ENCODE measurements around the gene C11orf52. TPM values are rescaled to one million over a fixed set of nuclear protein-coding genes. Genes with fewer than 3 reads are reported as not detected.

The C11orf52 gene
- total and polyA plus RNA-seq, 2 of the 13 experiments (the other 11 are each of a cell fraction or from before 2014, with no cell fraction given): 7.4 to 11.0 TPM

DNA sequence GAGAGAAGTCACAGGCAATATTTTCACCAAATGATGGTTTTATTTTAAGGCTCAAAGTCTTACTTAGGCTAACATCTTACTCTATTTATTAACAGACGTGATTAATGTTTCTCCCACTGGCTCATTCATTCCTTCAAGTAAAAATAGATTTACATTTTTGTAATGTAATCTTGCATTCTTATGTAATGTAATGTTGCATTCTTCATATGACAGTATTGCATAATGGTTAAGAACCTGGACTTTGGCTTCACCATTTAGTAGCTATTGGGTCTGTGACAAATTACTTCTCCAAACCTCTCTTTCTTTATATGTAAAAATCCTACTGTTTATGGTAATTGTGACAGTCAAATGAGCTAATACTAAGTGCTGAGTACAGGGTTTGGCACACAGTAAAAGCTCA lies 15.2 kb downstream of the C11orf52 start (continued):
- TF ChIP-seq, protein P1, sequence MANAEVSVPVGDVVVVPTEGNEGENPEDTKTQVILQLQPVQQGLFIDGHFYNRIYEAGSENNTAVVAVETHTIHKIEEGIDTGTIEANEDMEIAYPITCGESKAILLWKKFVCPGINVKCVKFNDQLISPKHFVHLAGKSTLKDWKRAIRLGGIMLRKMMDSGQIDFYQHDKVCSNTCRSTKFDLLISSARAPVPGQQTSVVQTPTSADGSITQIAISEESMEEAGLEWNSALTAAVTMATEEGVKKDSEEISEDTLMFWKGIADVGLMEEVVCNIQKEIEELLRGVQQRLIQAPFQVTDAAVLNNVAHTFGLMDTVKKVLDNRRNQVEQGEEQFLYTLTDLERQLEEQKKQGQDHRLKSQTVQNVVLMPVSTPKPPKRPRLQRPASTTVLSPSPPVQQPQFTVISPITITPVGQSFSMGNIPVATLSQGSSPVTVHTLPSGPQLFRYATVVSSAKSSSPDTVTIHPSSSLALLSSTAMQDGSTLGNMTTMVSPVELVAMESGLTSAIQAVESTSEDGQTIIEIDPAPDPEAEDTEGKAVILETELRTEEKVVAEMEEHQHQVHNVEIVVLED (CRISPR knock-in tag; IDR thresholded peaks at IDR 0.05; ENCODE audit: borderline replicate concordance): no peak
- no peak for TF ChIP-seq IRF1 (CRISPR knock-in tag; IDR thresholded peaks at IDR 0.05; ENCODE audit: low read depth)

GRCh38 chr11:111934306-111934705 lies 15.6 kb downstream of the C11orf52 start:
- Histone ChIP-seq H3K27ac (ENCODE audit: extremely low read length, insufficient read depth, low read length) (peak overlapping the region; percentile 90), H3K36me3 (replicated peaks in 1 of 2; ENCODE audit: control insufficient read depth in 1 of 2, insufficient read depth in 2 of 2, low read length in 2 of 2) (no peaks in the 10 kb centered on the region), H3K4me1 (ENCODE audit: insufficient read depth, low read length) (peaks cover 60% of the 10 kb centered on the region), H3K9me3 (ENCODE audit: low read length) (no peaks in the 10 kb centered on the region), H4K20me1 (ENCODE audit: insufficient read depth, low read length) (no peaks in the 10 kb centered on the region), H3K27me3 (ENCODE audit: control insufficient read depth in 1 of 2, insufficient read depth in 2 of 2, low read length in 2 of 2) (no peaks in the 10 kb centered on the region), H3K79me2 (ENCODE audit: insufficient read depth, low read length) (peaks cover 9% of the 10 kb centered on the region), H3K4me2 (ENCODE audit: low read depth, low read length) (peak overlapping the region; percentile 98), H2AFZ (ENCODE audit: low read length) (no peak overlapping the region), H3K9ac (ENCODE audit: insufficient read depth, low read depth, low read length) (no peak overlapping the region), H3K4me3 (replicated peaks in 1 of 3; ENCODE audit: insufficient read depth in 1 of 3, low read depth in 2 of 3, low read length in 3 of 3) (no peak overlapping the region)
- no peak for ATAC-seq
- no TSS peak for BruUV-seq (replicated peaks)
- WGBS (ENCODE audit: low lambda C conversion rate): 68% methylated on average over 1 of the region's 1 CpG
- ChIA-PET CTCF (ENCODE audit: low intra/inter-chr PET ratio, low total read pairs) (no interaction called here), POLR2A (interaction anchor here (0.7 to 4.4 kb wide), 5 partner anchors 10 to 63 kb away, joined by 3 to 30 read pairs (median 5); partner anchors contain the start of gene C11orf52)
- in situ Hi-C loops (cut with HindIII; ENCODE audit: extremely low pct_ligation_motif_present, low pct_unique_long_range_greater_than_20kb) (no loop called here), intact Hi-C loops (cut with micrococcal nuclease; ENCODE audit: unreplicated experiment) (loop anchor here (5.0 to 10.0 kb wide), 2 partner anchors 90 to 138 kb away; partner anchors contain the start of genes DLAT, NKAPD1 and PIH1D2)
- DNase-seq (ENCODE audit: low spot score): no peak
- FAIRE-seq: no peak
- TF ChIP-seq GPN1 (CRISPR knock-in tag; IDR thresholded peaks at IDR 0.05; ENCODE audit: borderline replicate concordance): no peak
- TF ChIP-seq, protein P2, sequence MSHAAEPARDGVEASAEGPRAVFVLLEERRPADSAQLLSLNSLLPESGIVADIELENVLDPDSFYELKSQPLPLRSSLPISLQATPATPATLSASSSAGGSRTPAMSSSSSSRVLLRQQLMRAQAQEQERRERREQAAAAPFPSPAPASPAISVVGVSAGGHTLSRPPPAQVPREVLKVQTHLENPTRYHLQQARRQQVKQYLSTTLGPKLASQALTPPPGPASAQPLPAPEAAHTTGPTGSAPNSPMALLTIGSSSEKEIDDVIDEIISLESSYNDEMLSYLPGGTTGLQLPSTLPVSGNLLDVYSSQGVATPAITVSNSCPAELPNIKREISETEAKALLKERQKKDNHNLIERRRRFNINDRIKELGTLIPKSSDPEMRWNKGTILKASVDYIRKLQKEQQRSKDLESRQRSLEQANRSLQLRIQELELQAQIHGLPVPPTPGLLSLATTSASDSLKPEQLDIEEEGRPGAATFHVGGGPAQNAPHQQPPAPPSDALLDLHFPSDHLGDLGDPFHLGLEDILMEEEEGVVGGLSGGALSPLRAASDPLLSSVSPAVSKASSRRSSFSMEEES (CRISPR knock-in tag; IDR thresholded peaks at IDR 0.05): 0 out of 2 replicates have a peak, but pooled peaks have one; percentile 2
